Measurements from ENCODE around the gene UBAC2.

Gene UBAC2

DNA sequence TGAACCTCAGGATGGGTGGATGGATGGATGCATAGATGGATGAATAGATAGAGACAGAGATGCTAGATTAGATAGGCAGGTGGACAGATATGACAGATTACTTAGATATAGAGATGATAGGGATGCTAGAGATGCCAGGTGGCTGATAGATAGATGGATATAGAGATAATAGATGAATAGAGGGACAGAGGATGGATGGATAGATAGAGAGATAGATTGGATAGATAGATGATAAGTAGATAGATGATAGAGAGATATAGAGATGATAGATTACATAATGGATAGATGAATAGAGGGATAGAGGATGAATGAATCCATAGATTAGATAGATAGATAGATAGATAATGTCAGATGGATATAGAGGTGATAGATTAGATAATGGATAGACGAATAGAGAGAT, 212.2 kb downstream of the UBAC2 start:
- no peaks in the 10 kb centered on the region for H3K36me3 ChIP-seq (ENCODE audit: insufficient read depth, low read length)
- no peak for DNase-seq
- H3K9me3 ChIP-seq (ENCODE audit: insufficient read depth, low read length, severe bottlenecking), result no peaks in the 10 kb centered on the region
- no peaks in the 10 kb centered on the region for H4K20me1 ChIP-seq (ENCODE audit: insufficient read depth, low read length)
- TF ChIP-seq EZH2 (IDR thresholded peaks at IDR 0.05; ENCODE audit: borderline replicate concordance, low read depth, low read length, severe bottlenecking), result no peak
- TF ChIP-seq, protein P1, sequence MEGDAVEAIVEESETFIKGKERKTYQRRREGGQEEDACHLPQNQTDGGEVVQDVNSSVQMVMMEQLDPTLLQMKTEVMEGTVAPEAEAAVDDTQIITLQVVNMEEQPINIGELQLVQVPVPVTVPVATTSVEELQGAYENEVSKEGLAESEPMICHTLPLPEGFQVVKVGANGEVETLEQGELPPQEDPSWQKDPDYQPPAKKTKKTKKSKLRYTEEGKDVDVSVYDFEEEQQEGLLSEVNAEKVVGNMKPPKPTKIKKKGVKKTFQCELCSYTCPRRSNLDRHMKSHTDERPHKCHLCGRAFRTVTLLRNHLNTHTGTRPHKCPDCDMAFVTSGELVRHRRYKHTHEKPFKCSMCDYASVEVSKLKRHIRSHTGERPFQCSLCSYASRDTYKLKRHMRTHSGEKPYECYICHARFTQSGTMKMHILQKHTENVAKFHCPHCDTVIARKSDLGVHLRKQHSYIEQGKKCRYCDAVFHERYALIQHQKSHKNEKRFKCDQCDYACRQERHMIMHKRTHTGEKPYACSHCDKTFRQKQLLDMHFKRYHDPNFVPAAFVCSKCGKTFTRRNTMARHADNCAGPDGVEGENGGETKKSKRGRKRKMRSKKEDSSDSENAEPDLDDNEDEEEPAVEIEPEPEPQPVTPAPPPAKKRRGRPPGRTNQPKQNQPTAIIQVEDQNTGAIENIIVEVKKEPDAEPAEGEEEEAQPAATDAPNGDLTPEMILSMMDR (IDR thresholded peaks at IDR 0.05; ENCODE audit: borderline replicate concordance, extremely low read depth, low read length, poor library complexity, severe bottlenecking), result no peak
- ATAC-seq (ENCODE audit: insufficient read depth, low read depth), result no peak
- peaks cover 22% of the 10 kb centered on the region for H3K4me1 ChIP-seq (ENCODE audit: insufficient read depth, low read length)
- H3K27me3 ChIP-seq (ENCODE audit: insufficient read depth, low read length, poor library complexity), result no peaks in the 10 kb centered on the region
- no peak overlapping the region for H3K4me2 ChIP-seq (ENCODE audit: insufficient read depth, low read length)
- no peaks in the 10 kb centered on the region for H3K79me2 ChIP-seq (ENCODE audit: insufficient read depth, low read length)
- H3K4me3 ChIP-seq (ENCODE audit: low read depth in 1 of 2, low read length in 2 of 2), result no peak overlapping the region
- H3K9ac ChIP-seq (ENCODE audit: low read depth, low read length), result no peak overlapping the region
- H3K27ac ChIP-seq (ENCODE audit: low read length), result no peak overlapping the region
- H2AFZ ChIP-seq (ENCODE audit: low read depth, low read length), result no peak overlapping the region

DNA sequence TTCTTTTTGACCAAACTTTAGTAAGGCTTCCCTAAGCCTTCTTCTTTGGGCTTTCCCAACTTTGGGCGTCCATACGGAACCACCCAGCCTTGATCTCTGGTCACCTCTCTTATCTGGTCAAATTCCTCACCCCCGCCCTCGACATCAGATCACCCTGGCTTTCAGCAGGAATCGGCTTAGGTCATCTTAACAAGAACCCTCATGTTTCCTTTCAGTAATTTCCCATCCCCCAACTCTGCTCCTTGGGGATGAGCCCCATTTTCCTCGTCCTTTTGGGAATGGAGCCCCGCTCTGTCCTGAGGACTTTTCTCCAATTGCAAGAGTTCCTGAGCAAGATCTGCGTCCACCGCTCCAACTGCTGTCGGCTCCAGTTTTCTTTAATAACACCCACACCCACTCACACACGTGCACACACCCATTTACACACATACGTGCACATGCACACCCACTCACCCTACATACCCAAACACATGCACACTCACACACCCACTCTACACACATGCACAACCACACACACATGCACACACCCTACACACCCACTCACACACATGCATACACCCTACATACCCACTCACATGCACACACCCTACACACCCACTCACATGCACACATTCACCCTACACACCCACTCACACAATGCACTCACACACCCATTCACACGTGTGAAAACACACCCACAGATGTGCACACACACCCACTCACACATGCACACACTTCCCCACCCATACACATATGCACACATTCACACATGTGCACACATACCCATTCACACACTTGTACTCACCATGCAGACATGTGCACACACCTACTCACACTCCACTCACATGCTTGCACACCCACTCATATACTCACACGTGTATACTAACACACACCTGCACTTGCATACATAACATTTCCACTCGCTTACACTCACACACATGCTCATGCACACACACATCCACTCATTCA, 213.7 kb downstream of the UBAC2 start:
- H2AFZ ChIP-seq (ENCODE audit: low read depth, low read length), result no peak overlapping the region
- no peaks in the 10 kb centered on the region for H3K79me2 ChIP-seq (ENCODE audit: insufficient read depth, low read length)
- no peak for DNase-seq
- H3K9ac ChIP-seq (ENCODE audit: low read depth, low read length), result no peak overlapping the region
- no peaks in the 10 kb centered on the region for H3K27me3 ChIP-seq (ENCODE audit: insufficient read depth, low read length, poor library complexity)
- no peak for ATAC-seq (ENCODE audit: insufficient read depth, low read depth)
- no peak overlapping the region for H3K27ac ChIP-seq (ENCODE audit: low read length)
- no peaks in the 10 kb centered on the region for H3K9me3 ChIP-seq (ENCODE audit: insufficient read depth, low read length, severe bottlenecking)
- H3K36me3 ChIP-seq (ENCODE audit: insufficient read depth, low read length), result no peaks in the 10 kb centered on the region
- H4K20me1 ChIP-seq (ENCODE audit: insufficient read depth, low read length), result no peaks in the 10 kb centered on the region
- no peak for TF ChIP-seq EZH2 (IDR thresholded peaks at IDR 0.05; ENCODE audit: borderline replicate concordance, low read depth, low read length, severe bottlenecking)
- TF ChIP-seq, protein P1 (IDR thresholded peaks at IDR 0.05; ENCODE audit: borderline replicate concordance, extremely low read depth, low read length, poor library complexity, severe bottlenecking), result no peak
- peaks cover 35% of the 10 kb centered on the region for H3K4me1 ChIP-seq (ENCODE audit: insufficient read depth, low read length)
- no peak overlapping the region for H3K4me2 ChIP-seq (ENCODE audit: insufficient read depth, low read length)
- no peak overlapping the region for H3K4me3 ChIP-seq (ENCODE audit: low read depth in 1 of 2, low read length in 2 of 2)

DNA sequence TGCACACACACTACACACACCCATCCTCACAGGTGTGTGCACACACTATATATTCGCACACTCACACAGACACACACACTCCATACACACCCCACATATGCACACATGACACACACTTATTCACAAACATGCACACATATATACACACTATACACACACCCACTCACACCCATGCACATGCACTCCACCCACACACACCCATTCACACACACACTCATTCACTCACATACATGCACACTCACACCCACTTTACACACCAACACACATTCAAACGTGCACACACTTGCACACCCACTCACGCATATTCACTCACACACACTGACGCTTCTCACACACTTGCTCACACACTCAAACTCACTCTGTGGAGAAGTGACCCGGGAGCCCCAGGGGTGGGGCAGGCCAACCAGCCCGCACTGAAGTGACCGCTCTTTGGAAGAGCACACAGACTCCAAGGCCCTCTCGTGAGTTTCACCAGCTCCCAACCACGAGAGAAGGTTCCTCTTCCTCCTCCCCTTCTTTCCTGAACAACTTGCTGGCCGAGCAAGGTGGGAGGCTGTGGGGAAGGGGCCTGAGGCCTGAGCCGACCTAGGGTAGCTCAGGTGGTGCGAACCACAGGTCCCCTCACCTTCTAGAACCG, 214.5 kb downstream of the UBAC2 start:
- H4K20me1 ChIP-seq (ENCODE audit: insufficient read depth, low read length), result peaks cover 3% of the 10 kb centered on the region; the same call in 1 of the 2 replicates
- ATAC-seq (ENCODE audit: insufficient read depth, low read depth), result no peak
- H3K4me3 ChIP-seq (ENCODE audit: low read depth in 1 of 2, low read length in 2 of 2), result no peak overlapping the region
- DNase-seq, result no peak
- no peaks in the 10 kb centered on the region for H3K9me3 ChIP-seq (ENCODE audit: insufficient read depth, low read length, severe bottlenecking)
- no peaks in the 10 kb centered on the region for H3K36me3 ChIP-seq (ENCODE audit: insufficient read depth, low read length)
- TF ChIP-seq EZH2 (IDR thresholded peaks at IDR 0.05; ENCODE audit: borderline replicate concordance, low read depth, low read length, severe bottlenecking), result no peak
- TF ChIP-seq, protein P1 (IDR thresholded peaks at IDR 0.05; ENCODE audit: borderline replicate concordance, extremely low read depth, low read length, poor library complexity, severe bottlenecking), result no peak
- H3K27me3 ChIP-seq (ENCODE audit: insufficient read depth, low read length, poor library complexity), result no peaks in the 10 kb centered on the region
- peaks cover 43% of the 10 kb centered on the region for H3K4me1 ChIP-seq (ENCODE audit: insufficient read depth, low read length)
- no peaks in the 10 kb centered on the region for H3K79me2 ChIP-seq (ENCODE audit: insufficient read depth, low read length)
- no peak overlapping the region for H2AFZ ChIP-seq (ENCODE audit: low read depth, low read length)
- H3K4me2 ChIP-seq (ENCODE audit: insufficient read depth, low read length), result no peak overlapping the region
- no peak overlapping the region for H3K9ac ChIP-seq (ENCODE audit: low read depth, low read length)
- H3K27ac ChIP-seq (ENCODE audit: low read length), result no peak overlapping the region

All from DND-41 (cell line).